ENCODE measurements around the gene OPN1LW. TPM values are rescaled to one million over a fixed set of nuclear protein-coding genes. Genes with fewer than 3 reads are reported as not detected.
"Not testable (repeated sequence)": the region's sequence is repeated elsewhere in the genome, so short reads cannot be mapped to it uniquely, and the experiment has no call there.

OPN1LW gene
- total RNA-seq = not detected

- TF ChIP-seq CTCF (IDR thresholded peaks at IDR 0.05; ENCODE audit: low read depth) = not testable (repeated sequence)
Measured at GRCh38 chrX:154144010-154144409, at the start of gene OPN1LW. TSS of gene OPN1LW (plus strand) at chrX:154144243. CDS start at chrX:154144284, 41 bp downstream.

- TF ChIP-seq CTCF (IDR thresholded peaks at IDR 0.05; ENCODE audit: low read depth) = no peak
Measured at GRCh38 chrX:154094833-154095232, 49.2 kb upstream of the OPN1LW start.

- TF ChIP-seq CTCF (IDR thresholded peaks at IDR 0.05; ENCODE audit: low read depth) = no peak
Measured at GRCh38 chrX:154096140-154097002, 47.7 kb upstream of the OPN1LW start.

- TF ChIP-seq CTCF (IDR thresholded peaks at IDR 0.05; ENCODE audit: low read depth) = no peak
Measured at GRCh38 chrX:154097003-154097588, 46.9 kb upstream of the OPN1LW start.

GRCh38 chrX:154097589-154098541 is 46.2 kb upstream of the OPN1LW start, which contains the start of gene MECP2:
TSS of gene MECP2 (minus strand) at chrX:154097717.
- no peak for TF ChIP-seq CTCF (IDR thresholded peaks at IDR 0.05; ENCODE audit: low read depth)

- no peak for TF ChIP-seq CTCF (IDR thresholded peaks at IDR 0.05; ENCODE audit: low read depth)
Measured at GRCh38 chrX:154098551-154098950, 45.5 kb upstream of the OPN1LW start.
